SK-MEL-5 (cell line): Measurements from ENCODE around the gene UNC119. TPM values are rescaled to one million over a fixed set of nuclear protein-coding genes. Genes with fewer than 3 reads are reported as not detected.

Experiments
- DNase-seq: peaks from one replicate; pipeline ENCODE4 v3.0.0-alpha.2; 2016; ENCODE audit warnings: low read depth, low spot score
- in situ Hi-C: cut with HindIII; loops from 2 replicates; pipeline ENCODE4 v1.10.0; 2016; ENCODE audit warnings: low sequenced_read_pairs, high pct_unique_total_duplicates, low pct_unique_long_range_greater_than_20kb
- total RNA-seq: library from RNA; depleted of rRNA; stranded (reverse); fragments of >200 nt; shearing (Covaris generic); gene quantifications from 2 replicates; pipeline ENCODE4 v1.2.3, GENCODE V29; 2014

The UNC119 gene
- total RNA-seq, 1 experiment from 2014 or later, result 45.0 TPM

DNA sequence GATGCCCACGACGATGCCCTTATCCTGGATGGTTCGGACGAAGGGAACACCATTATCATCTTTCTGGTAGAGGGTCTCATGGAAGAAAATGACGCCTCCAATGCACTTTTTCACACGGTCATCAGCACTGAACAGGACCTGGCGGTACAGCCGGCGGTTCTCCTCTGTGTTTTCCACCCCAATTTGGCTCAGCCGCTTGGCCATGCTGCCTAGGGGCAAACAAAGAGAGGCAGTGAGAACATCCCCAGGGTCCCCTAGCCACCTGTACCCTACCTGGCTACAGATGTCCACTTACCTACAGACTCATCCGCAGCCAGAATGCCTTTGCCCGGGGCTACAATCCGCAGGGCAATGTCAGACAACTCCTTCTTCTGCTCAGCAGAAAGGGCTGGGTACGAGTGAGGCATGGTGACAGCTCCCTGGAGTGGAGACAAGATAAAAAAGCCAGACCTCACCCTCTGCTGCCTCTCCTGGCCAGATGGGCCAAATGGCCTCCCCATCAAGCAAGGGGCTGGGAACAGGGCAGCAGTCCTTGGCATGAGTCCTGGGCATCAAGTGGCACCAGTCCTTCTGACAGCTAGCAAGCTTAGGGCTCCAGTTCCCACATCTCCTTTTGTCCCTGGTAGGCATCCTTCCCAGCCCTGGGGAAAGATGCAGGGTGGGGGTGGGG, 22.8 kb upstream of the UNC119 start:
- in situ Hi-C loops, result no loop called here
- DNase-seq, result no peak

DNA sequence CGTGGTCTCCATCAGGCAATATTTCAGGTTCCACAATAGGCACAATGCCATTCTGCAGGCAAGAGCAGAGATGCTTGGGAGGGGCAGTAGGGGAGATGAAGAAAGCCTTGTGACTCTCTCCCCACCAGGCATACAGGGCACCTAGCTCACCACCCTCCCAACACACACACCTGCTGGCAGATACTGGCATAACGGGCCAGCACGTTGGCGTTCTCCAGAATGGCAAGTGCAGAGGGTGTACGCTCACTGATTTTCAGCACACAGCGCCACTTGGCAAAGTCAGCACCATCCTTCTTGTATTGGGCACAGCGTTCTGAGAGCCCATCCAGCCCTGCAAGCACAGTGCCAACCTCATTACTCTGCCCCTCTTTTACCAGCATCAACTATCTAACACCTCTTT, 22.1 kb upstream of the UNC119 start:
- no peak for DNase-seq
- in situ Hi-C loops, result no loop called here

DNA sequence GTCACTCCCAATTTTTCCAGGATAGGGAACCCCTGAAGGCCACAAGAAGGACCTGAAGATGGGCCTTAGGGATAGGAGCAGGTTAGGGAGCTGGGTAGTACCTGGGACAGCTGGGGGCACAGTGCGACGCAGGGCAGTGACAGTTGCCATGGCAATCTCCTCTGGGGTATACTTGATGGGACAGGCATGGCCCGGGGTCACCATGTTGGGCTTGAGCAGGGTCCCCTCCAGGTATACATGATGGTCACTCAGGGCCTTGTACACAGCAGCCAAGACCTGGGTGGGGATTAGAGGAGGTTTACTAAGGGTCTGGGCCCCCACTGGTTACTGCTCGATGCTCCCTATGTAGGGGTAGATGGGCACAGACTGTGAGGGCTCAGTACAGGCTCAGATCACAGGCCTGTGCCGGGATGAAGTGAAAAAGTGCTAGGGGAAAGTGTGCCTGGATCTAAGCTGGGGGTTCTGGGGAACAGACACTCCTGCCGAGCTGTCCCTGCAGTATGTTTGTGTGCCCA, 21.6 kb upstream of the UNC119 start:
- in situ Hi-C loops, result no loop called here
- no peak for DNase-seq

DNA sequence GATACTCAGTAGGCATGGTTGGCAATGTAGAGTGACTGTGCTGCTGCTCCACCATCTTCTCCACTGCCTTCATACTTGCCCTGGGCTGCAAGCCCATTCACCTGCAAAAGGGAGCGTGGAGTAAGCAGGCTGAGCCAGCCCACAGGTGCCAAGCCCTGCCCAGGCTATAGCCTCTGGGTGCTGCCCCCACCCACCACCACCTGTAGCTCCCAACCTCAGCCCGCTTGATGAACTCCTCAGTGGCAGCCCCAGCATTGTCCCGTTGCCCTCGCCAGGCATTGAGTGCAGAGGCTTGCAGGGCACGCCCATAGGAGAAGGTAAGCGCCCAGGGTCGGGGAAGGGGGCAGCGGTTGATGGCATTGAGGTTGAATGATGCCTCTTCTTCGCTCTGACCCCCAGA, 21.1 kb upstream of the UNC119 start:
- no peak for DNase-seq
- in situ Hi-C loops, result no loop called here

DNA sequence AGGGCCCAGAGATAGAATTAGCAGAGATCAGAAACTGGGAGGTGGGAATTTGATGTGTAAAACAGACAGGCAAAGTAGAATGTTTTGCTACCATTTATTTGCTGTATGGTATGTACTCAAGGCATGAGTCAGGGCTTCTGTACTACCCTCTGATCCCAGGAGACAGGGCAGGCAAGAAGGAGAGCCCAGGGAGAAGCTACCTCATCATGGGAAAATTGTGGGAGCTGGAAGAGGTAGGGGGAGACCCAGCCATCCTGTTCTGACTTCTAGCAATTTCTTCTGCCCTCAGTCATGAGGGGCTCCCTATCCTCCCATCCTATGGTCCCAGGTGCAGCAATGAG, 20.6 kb upstream of the UNC119 start:
- in situ Hi-C loops, result no loop called here
- DNase-seq, result no peak

DNA sequence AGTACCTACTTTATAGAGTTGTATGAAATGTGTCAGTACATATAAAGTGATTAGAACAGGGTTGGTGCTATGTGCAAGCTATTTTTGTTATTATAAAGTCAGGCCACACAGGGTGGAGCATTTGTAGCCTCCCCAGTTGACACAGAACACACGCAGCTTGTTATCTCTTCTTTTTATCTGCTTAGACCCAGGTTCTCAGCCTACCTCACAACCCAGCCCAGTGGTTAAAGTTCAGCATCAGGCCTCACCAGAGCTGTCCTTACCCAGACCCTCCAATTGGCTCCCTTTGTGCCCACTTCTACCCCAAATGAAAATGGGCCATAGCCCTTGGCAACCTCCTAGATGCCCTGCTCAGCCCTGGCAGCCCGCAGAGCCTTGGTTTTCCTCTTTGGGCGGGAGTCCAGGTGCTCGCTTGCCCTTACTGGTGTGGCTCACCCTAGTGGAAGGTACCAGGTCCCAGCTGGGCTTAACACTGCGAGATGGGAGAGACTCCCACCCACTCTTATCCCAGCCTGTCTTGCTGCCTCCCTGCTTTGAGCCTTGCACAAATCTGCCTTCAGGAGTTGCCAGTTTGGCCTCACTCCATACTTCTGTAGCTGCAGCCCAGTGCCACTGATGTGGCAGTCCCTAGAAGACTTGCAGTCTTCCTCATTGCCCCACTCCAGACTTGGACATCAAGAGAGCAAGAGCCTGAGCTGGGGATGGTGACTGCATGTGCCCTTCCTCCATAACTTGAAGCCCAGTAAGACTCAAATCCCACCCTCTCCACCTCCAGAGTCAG, 20.0 kb upstream of the UNC119 start:
- DNase-seq, result no peak
- in situ Hi-C loops, result no loop called here

DNA sequence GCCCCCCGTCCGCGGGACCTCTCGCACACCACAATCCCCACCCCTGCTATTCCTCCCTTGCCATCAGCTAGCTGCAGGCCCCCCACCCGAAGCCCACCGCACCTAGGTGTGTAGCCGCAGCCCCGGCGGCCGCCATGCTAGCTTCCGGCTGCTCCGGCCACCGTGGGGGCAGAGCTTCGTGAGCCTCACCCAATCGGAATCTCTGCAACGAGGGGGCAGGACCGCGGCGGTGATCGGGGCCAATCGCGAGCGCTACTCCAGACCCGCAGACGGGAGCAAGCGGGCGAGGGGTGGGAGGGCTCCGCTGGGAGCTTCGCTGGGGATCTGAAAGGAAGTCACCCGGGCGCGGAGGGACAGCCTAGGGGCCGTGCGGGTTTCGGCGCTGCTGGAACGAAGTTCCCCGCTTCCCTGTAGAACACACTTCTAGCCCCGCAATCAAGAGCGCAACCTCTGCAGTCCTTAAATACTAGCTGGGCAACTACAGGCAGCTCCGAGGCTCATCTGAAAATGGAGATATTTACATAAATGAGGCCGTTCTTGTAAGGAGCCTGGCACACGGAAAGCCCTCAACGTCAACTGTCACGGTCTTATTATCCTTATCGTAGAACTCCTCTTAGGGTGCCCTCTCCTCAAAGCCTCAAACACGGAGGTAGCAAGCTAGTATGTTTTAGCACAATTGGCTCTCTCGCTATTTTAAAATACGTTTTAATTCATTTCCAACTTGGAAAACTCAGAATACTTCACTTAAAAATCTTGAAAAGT, 19.1 kb upstream of the UNC119 start, which contains the start of gene PIGS:
TSS of gene PIGS (minus strand) at position 164 of the 762 bp plus-strand sequence. CDS start at position 136, 28 bp downstream.
- in situ Hi-C loops, result no loop called here
- peak; percentile 93 for DNase-seq

DNA sequence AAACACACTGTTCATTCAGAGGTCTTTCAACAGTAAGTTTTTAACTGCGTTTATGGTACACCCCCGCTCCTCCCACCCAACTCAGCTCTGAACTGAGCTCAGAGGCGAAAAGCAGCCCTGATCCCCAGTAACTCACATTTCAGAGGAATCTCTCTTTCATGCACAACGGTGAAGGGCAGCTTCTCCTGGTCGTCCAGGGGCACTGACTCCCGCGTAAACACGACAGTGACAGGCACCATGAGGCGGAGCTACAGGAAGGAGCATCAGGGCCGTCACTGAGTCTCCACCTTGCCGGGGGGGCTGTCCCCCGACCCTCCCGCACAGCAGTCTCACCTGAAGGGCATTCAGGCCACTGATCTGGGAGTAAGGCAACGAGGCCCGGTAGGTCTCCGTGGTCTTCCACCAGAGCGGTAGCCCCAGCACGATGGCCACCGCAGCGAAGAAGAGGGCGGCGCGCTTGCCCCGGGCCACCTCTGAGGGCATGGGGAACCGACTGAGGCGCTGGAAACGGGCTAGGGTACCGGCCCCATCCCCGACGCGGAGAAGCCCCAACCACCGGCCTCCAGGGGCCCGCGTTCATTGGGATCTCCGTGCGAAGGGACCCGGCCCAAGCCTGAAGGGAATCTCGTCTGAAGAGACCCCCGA, 18.4 kb upstream of the UNC119 start:
- DNase-seq, result peak; percentile 27
- in situ Hi-C loops, result no loop called here

DNA sequence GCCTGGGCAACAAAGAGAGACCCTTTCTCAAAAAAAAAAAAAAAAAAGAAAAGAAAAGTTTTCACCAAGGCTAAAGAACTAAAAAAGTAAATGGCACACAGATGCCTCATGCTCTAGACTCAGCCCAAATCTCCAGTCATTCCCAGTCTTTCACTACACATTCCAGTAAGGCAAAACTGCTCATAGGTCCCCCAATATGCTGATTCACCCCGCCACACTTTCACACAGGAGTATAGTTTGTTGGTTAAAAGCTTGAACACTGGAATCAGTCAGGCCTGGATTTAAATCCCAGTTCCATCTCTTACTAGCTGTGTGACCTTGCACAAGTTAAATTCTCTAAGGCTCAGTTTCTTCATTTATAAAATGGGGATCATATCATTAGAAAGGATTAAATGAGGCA, 17.0 kb upstream of the UNC119 start:
- in situ Hi-C loops, result no loop called here
- no peak for DNase-seq

DNA sequence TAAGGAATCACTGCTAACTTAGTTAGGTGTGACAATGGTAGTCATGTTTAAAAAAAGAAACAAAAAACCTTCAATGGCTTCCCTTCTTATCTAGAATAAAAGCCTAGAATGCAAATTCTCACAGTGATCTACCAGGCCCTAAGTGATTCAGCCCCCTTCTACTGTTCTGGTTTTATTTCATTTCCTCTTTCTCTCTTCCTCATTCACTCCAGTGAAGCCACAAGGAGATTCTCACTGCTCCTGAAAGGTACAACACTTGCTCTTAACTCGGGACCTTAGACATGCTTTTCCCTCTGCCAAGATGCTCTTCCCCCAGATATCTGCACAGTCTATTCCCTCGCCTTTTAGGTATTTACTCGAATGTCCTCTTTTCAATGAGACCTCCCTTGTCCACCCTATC, 15.2 kb upstream of the UNC119 start:
- no peak for DNase-seq
- in situ Hi-C loops, result no loop called here

DNA sequence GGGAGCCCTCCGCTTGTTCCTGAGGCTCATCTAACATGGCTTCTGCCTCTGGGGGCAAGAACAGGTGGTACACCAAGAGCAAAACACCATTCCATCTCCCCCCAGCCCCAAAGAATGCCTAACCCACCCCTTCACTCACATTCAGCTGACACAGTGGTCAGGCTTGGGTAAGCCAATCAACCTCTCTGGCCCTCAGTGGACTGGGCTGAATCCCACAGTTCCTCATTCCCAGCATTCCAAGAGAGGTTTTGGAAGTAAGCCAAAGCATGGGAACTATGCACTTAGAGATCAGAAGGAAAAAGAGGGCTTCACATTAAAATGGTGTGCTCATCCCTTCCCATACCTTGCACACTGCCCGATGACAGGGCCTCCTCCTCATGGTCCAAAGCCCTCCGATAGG, 11.1 kb upstream of the UNC119 start:
- in situ Hi-C loops, result no loop called here
- peak; percentile 47 for DNase-seq

DNA sequence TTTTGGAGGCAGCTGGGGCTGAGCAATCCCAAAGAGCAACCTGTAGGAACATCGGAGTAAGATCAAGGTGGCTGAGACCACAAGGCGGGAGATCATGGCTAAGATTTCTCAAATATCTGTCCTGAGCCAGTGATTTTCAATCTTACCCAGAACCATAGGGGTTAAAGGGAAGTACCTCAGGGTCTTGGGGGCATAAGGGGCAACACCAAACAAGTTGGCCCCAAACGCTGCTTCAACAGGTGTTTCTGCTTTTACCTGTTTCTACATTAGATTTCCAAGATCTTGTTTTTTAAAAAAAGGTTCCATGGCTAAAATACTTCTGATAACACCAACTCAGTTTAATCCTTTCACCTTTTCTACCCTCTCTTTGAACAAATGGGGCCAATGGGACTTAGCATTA, 2.6 kb upstream of the UNC119 start:
- no peak for DNase-seq
- in situ Hi-C loops, result no loop called here

DNA sequence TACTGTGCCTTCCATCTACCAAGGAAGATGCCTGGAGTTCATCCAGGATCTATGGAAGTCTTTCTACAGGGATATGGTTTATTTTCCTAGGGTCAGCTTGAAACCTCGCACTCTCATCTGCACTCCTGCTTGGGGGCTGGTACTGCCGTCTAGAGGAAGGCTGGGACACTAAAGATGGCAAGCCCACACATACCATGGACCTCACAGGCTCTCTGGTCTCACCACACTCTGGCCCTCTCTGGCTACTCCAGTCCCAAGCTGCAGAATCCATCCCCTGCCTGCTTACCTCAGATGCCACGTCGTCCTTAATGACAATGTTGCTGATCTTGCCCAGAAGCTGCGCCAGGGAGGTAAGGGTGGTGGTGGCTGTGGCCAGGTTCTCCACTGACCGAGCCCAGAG, 2.1 kb upstream of the UNC119 start:
- in situ Hi-C loops, result no loop called here
- DNase-seq, result no peak

DNA sequence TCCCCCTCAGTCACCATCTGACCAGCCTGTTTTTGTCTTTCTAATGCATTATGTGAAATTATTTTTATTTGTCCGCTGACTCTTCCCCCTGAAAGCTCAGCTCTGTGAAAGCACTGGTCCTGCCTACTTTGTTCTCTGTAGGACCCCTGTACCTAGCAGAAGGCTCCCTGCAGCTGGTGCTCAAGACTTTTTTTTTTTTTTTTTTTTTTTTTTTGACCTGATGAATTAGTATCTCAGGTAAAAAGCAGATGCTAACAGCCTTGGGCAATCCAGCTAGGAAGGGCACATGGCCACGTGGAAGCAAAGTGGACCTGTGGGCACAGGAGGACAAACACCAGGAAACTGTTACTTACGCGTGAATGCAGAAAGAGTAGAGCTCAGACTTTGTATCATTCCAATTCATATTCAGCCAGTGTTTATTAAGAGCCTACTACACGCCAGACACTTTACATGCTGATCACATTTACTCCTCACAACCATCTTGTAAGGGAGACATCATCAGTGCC, 629 bp upstream of the UNC119 start:
- DNase-seq, result no peak
- in situ Hi-C loops, result no loop called here

DNA sequence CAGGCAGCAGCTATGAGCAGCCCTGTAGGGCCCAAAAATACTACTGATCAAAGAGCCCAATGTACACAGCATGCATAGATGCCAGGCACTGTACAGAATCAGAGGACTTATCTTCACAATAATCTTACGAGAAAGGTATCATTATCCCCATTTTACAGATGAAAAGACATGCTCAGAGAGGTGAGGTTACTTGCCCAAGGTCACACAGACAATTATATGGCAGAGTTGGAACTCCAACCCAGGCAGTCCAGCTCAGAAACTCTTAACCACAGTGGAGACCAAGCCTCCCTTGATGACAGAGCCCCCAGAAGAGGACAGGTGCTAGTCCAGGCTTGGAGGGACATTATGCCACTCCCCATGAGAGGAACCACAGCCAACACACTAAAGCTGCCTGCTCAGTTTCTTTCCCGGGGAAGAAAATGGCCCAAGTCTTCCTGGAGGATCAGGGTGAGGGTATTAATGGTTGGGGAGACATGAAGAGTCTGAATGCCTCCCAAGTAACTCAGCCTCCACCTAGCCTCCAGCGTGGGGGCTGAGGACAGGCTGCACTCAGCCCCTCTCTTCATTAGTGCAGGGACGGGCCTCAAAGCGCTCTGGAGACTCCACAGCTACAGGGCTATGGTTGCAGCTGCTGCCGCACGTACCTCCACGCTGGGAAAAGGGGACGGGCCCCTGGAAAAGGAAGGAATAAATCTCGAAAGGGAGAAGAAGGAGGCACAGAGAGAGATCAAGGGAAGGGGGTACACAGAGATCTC, 826 bp downstream of the UNC119 start:
- no peak for DNase-seq
- in situ Hi-C loops, result no loop called here

DNA sequence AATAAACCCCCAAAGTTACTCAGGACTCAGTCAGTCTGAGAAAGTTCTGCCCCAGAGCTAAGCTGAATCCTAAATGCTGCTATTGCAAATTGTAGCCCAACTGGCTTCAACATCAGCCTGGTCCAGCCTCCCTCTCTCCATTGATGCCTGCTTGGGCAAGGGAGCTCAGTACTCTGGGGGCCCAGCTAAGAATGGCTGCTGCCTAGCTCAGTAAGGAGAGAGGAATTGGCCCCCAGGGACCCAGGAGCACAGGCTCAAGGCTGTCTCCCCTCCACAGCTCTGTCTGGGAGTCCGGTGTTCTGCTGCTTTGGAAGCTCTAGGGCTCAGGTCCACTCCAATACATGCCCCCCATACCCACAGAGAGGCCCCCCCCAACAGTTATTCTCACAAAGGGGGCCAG, 1.6 kb downstream of the UNC119 start:
- in situ Hi-C loops, result no loop called here
- no peak for DNase-seq
